22Rv1 (cell line): ENCODE results near the gene PRICKLE1.

ENCODE experiments used
- ZFX ChIP-seq: fragments of 450-650 bp; IDR thresholded peaks from 2 replicates; pipeline ENCODE4 v1.6.1; 2017; ENCODE audit warnings: antibody characterized with exemption, borderline replicate concordance
- TF ChIP-seq, protein P1 (sequence below): fragments of 450-650 bp; IDR thresholded peaks from 2 replicates; pipeline ENCODE4 v1.5.1; 2017; ENCODE audit warnings: mild to moderate bottlenecking

DNA sequence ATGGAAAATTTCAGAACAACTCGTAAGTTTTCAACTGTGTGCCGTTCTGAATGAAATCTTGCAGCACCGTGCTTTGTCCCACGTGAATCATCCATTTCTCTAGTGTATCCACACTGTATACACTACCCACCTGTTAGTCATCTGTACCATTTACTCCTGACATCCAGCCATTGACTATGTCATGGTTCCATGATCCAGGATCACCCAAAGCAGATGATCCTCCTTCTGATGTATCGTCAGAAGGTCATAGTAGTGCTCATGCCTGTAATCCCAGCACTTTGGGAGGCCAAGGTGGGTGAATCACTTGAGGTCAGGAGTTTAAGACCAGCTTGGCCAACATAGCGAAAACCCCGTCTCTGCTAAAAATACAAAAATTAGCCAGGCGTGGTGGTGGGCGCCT lies 140.7 kb downstream of the PRICKLE1 start:
- TF ChIP-seq, protein P1, sequence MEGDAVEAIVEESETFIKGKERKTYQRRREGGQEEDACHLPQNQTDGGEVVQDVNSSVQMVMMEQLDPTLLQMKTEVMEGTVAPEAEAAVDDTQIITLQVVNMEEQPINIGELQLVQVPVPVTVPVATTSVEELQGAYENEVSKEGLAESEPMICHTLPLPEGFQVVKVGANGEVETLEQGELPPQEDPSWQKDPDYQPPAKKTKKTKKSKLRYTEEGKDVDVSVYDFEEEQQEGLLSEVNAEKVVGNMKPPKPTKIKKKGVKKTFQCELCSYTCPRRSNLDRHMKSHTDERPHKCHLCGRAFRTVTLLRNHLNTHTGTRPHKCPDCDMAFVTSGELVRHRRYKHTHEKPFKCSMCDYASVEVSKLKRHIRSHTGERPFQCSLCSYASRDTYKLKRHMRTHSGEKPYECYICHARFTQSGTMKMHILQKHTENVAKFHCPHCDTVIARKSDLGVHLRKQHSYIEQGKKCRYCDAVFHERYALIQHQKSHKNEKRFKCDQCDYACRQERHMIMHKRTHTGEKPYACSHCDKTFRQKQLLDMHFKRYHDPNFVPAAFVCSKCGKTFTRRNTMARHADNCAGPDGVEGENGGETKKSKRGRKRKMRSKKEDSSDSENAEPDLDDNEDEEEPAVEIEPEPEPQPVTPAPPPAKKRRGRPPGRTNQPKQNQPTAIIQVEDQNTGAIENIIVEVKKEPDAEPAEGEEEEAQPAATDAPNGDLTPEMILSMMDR, result no peak
- TF ChIP-seq ZFX, result no peak
